GM20000 (cell line): ENCODE data around the gene KLHL40.

Experiments
- DNase-seq: peaks from one replicate; pipeline ENCODE4 v3.0.0; 2012; ENCODE audit warnings: low spot score
- CTCF ChIP-seq: IDR thresholded peaks from 2 replicates; pipeline ENCODE4 v1.5.1; 2012; ENCODE audit warnings: mild to moderate bottlenecking, control low read depth; ENCODE audit errors: extremely low read depth, missing control alignments

The KLHL40 gene

GRCh38 chr3:42732196-42732828, 47.0 kb downstream of the KLHL40 start:
- DNase-seq: no peak

GRCh38 chr3:42732829-42733459, 47.6 kb downstream of the KLHL40 start:
- no peak for TF ChIP-seq CTCF

More at GRCh38 chr3:42732196-42732828, 47.0 kb downstream of the KLHL40 start:
- TF ChIP-seq CTCF: no peak

GRCh38 chr3:42733501-42734262, 48.3 kb downstream of the KLHL40 start:
- TF ChIP-seq CTCF: no peak
- no peak for DNase-seq

More at GRCh38 chr3:42732829-42733459, 47.6 kb downstream of the KLHL40 start:
- no peak for DNase-seq

GRCh38 chr3:42734263-42734860, 49.0 kb downstream of the KLHL40 start:
- TF ChIP-seq CTCF: no peak
- DNase-seq: no peak

- no peak for TF ChIP-seq CTCF
- no peak for DNase-seq
These were observed 49.7 kb downstream of the KLHL40 start for GRCh38 chr3:42735019-42735418.

GRCh38 chr3:42735615-42736014, 50.3 kb downstream of the KLHL40 start:
- TF ChIP-seq CTCF: no peak
- DNase-seq: no peak

GRCh38 chr3:42736081-42736480, 50.7 kb downstream of the KLHL40 start:
- TF ChIP-seq CTCF: no peak
- DNase-seq: no peak
